SH-SY5Y (cell line): ENCODE measurements around the gene ADAMTS13.

Source experiments
- GATA2 ChIP-seq: IDR thresholded peaks from 2 replicates; pipeline ENCODE4 v1.6.1; 2011; ENCODE audit warnings: mild to moderate bottlenecking, low read depth, low read length
- GATA3 ChIP-seq: IDR thresholded peaks from 2 replicates; pipeline ENCODE4 v1.6.1; 2011; ENCODE audit warnings: low read depth, mild to moderate bottlenecking, low read length, moderate library complexity

- TF ChIP-seq GATA2 = no peak
- TF ChIP-seq GATA3 = no peak
Measured at GRCh38 chr9:133441571-133441970, 19.4 kb downstream of the ADAMTS13 start.
